PC-9 (cell line): ENCODE data around the gene CALCB.

Experiments used
- EZH2 ChIP-seq: fragments of 200-600 bp; sonication (generic); IDR thresholded peaks from 2 replicates; pipeline ENCODE4 v1.8.0; 2017; ENCODE audit warnings: antibody characterized with exemption, low read depth
- TF ChIP-seq, protein P1 (sequence below): fragments of 200-600 bp; sonication (generic); conservative IDR thresholded peaks from 2 replicates; pipeline ENCODE4 v1.6.1; 2017; ENCODE audit warnings: mixed run types, antibody characterized with exemption, mild to moderate bottlenecking, moderate library complexity

DNA sequence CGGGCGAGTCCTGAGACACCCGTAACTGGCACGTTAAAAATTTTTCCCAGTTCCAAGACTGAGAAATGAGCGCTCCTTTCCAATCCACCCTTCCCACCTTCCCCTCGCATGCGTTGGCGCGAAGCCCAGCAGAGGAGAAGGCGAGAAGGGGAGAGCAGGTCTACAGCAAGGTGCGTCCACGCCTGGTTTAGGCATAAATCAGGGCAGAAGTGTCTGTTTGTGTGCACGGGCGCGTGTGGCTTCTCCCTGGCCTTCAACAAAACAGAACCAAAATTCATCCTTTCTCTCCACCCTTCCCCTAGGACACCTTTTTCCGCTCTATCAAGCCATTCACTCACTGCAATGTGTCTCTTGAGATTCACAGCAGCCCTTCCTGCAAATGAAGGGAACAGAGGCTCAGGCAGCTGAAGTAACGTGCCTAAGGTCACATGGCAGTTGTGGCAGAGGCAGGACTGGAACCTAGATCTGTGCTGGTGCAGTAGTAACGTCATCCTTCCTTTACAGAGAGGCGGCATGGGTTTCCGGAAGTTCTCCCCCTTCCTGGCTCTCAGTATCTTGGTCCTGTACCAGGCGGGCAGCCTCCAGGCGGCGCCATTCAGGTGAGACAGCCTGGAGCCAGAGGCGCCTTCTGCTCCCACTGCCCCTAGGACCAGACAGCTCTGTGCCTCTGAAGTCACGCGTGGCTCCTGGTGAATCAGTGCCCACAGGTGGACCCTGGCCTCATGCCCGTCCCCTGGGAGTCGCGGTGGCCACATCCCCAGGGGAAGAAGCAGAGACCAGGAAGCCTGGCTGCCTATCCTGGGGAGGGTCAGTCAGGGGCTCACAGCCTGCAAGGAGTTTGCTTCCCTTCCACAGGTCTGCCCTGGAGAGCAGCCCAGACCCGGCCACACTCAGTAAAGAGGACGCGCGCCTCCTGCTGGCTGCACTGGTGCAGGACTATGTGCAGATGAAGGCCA is 1.1 kb downstream of the CALCB start:
- no peak for TF ChIP-seq EZH2
- TF ChIP-seq, protein P1, sequence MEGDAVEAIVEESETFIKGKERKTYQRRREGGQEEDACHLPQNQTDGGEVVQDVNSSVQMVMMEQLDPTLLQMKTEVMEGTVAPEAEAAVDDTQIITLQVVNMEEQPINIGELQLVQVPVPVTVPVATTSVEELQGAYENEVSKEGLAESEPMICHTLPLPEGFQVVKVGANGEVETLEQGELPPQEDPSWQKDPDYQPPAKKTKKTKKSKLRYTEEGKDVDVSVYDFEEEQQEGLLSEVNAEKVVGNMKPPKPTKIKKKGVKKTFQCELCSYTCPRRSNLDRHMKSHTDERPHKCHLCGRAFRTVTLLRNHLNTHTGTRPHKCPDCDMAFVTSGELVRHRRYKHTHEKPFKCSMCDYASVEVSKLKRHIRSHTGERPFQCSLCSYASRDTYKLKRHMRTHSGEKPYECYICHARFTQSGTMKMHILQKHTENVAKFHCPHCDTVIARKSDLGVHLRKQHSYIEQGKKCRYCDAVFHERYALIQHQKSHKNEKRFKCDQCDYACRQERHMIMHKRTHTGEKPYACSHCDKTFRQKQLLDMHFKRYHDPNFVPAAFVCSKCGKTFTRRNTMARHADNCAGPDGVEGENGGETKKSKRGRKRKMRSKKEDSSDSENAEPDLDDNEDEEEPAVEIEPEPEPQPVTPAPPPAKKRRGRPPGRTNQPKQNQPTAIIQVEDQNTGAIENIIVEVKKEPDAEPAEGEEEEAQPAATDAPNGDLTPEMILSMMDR: peak; percentile 78
